Measurements from ENCODE around the gene THAP9.

DNA sequence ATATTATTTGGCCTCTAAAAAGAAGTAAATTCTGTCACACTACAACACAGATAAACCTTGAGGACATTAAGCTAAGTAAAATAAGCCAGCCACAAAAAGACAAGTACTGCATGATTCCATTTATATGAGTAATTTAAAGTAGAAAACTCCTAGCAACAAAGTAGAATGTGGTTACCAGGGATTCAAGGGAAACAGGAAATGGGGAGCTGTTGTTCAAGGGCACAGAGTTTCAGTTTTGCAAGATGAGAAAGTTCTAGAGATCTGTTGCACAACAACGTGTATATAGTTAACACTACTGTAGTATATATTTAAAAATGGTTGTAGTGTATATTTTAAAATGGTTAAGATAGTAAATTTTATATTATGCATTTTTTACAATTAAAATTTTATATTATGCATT, 34.9 kb upstream of the THAP9 start:
- TF ChIP-seq BACH2 (CRISPR knock-in tag; IDR thresholded peaks at IDR 0.05; ENCODE audit: borderline replicate concordance) (no peak), CSDC2 (CRISPR knock-in tag; IDR thresholded peaks at IDR 0.05) (no peak), ARNTL (CRISPR knock-in tag; IDR thresholded peaks at IDR 0.05; ENCODE audit: borderline replicate concordance, low read depth) (no peak), ZFP30 (CRISPR knock-in tag; IDR thresholded peaks at IDR 0.05) (no peak), ZFP3 (CRISPR knock-in tag; IDR thresholded peaks at IDR 0.05) (no peak)
- TF ChIP-seq, protein P1, sequence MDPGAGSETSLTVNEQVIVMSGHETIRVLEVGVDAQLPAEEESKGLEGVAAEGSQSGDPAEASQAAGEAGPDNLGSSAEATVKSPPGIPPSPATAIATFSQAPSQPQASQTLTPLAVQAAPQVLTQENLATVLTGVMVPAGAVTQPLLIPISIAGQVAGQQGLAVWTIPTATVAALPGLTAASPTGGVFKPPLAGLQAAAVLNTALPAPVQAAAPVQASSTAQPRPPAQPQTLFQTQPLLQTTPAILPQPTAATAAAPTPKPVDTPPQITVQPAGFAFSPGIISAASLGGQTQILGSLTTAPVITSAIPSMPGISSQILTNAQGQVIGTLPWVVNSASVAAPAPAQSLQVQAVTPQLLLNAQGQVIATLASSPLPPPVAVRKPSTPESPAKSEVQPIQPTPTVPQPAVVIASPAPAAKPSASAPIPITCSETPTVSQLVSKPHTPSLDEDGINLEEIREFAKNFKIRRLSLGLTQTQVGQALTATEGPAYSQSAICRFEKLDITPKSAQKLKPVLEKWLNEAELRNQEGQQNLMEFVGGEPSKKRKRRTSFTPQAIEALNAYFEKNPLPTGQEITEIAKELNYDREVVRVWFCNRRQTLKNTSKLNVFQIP (CRISPR knock-in tag; IDR thresholded peaks at IDR 0.05; ENCODE audit: borderline replicate concordance, low read depth), result no peak
